GM23338 (cell line): Measurements from ENCODE around the gene TASOR2. TPM values are rescaled to one million over a fixed set of nuclear protein-coding genes. Genes with fewer than 3 reads are reported as not detected.

Experiments
- ATAC-seq: fragments of 200-7000 bp; cut with Tn5 transposase; 3 replicates; pipeline ENCODE4 v1.9.1; 2020
- DNase-seq: peaks from one replicate; pipeline ENCODE4 v3.0.0-alpha.2; 2015; ENCODE audit warnings: low spot score
- H2AFZ ChIP-seq: fragments of 200-600 bp; sonication (generic); 2 replicates; pipeline ENCODE4 v1.8.0; 2016; ENCODE audit warnings: antibody characterized with exemption, mild to moderate bottlenecking, moderate library complexity
- H3F3A ChIP-seq: fragments of 200-600 bp; sonication (generic); replicated peaks from 2 replicates; pipeline ENCODE4 v1.8.0; 2017; ENCODE audit warnings: antibody characterized with exemption, mixed run types, low read depth
- H3K27ac ChIP-seq: fragments of 200-600 bp; sonication (generic); 2 replicates; pipeline ENCODE4 v1.6.1; 2016; ENCODE audit warnings: low read depth
- H3K27me3 ChIP-seq: fragments of 200-600 bp; sonication (generic); 2 replicates; pipeline ENCODE4 v1.8.0; 2016; ENCODE audit warnings: mild to moderate bottlenecking, mixed run types, moderate library complexity; ENCODE audit not compliant: insufficient read depth
- H3K36me3 ChIP-seq: fragments of 200-600 bp; sonication (generic); 2 replicates; pipeline ENCODE4 v1.8.0; 2016; ENCODE audit warnings: mild to moderate bottlenecking; ENCODE audit not compliant: insufficient read depth
- H3K4me1 ChIP-seq: fragments of 200-600 bp; sonication (generic); 2 replicates; pipeline ENCODE4 v1.8.0; 2016; ENCODE audit warnings: mild to moderate bottlenecking, moderate library complexity; ENCODE audit not compliant: insufficient read depth
- H3K4me2 ChIP-seq: fragments of 200-600 bp; sonication (generic); 2 replicates; pipeline ENCODE4 v1.7.1; 2017; ENCODE audit warnings: mixed run types
- H3K4me3 ChIP-seq: fragments of 200-600 bp; sonication (generic); 2 replicates; pipeline ENCODE4 v1.6.1; 2016; ENCODE audit warnings: mixed run types
- H3K79me2 ChIP-seq: fragments of 200-600 bp; sonication (generic); replicated peaks from 2 replicates; pipeline ENCODE4 v1.8.0; 2017; ENCODE audit warnings: mild to moderate bottlenecking; ENCODE audit not compliant: insufficient read depth
- H3K9me2 ChIP-seq: fragments of 200-600 bp; sonication (generic); 2 replicates; pipeline ENCODE4 v1.8.0; 2017; ENCODE audit not compliant: insufficient read depth
- H4K20me1 ChIP-seq: fragments of 200-600 bp; sonication (generic); replicated peaks from 2 replicates; pipeline ENCODE4 v1.8.0; 2017; ENCODE audit warnings: mild to moderate bottlenecking; ENCODE audit not compliant: insufficient read depth
- H3K27ac Mint-ChIP-seq: 2 replicates; pipeline ENCODE4 v1.8.0; 2020; ENCODE audit warnings: inconsistent platforms, mild to moderate bottlenecking, moderate library complexity, mixed read lengths
- H3K27me3 Mint-ChIP-seq: 3 replicates; pipeline ENCODE4 v1.8.0; 2022; ENCODE audit warnings: low read depth, mild to moderate bottlenecking, moderate library complexity, mixed read lengths, inconsistent platforms; ENCODE audit not compliant: insufficient read depth, poor library complexity
- H3K36me3 Mint-ChIP-seq: 3 replicates; pipeline ENCODE4 v1.8.0; 2021; ENCODE audit warnings: low read depth, mild to moderate bottlenecking, inconsistent platforms, moderate library complexity, mixed read lengths
- H3K4me1 Mint-ChIP-seq: 3 replicates; pipeline ENCODE4 v1.8.0; 2020; ENCODE audit warnings: mild to moderate bottlenecking, inconsistent platforms, mixed read lengths
- H3K4me3 Mint-ChIP-seq: 3 replicates; pipeline ENCODE4 v1.8.0; 2021; ENCODE audit warnings: moderate library complexity, mild to moderate bottlenecking, inconsistent platforms, mixed read lengths
- H3K9me3 Mint-ChIP-seq: 3 replicates; pipeline ENCODE4 v1.8.0; 2020; ENCODE audit warnings: moderate library complexity, mild to moderate bottlenecking, inconsistent platforms, mixed read lengths
- ETS1 ChIP-seq: IDR thresholded peaks from 2 replicates; pipeline ENCODE4 v1.6.1; 2016; ENCODE audit warnings: antibody characterized with exemption
- EZH2 ChIP-seq: fragments of 200-600 bp; sonication (generic); IDR thresholded peaks from one replicate; pipeline ENCODE4 v1.8.0; 2017; ENCODE audit warnings: antibody characterized with exemption, mild to moderate bottlenecking, low read depth; ENCODE audit not compliant: unreplicated experiment
- EZH2phosphoT487 ChIP-seq: fragments of 200-600 bp; sonication (generic); IDR thresholded peaks from one replicate; pipeline ENCODE4 v1.8.1; 2018; ENCODE audit warnings: antibody characterized with exemption; ENCODE audit not compliant: unreplicated experiment
- NANOG ChIP-seq: IDR thresholded peaks from 2 replicates; pipeline ENCODE4 v1.6.1; 2016; ENCODE audit warnings: antibody characterized with exemption, borderline replicate concordance
- POLR2AphosphoS5 ChIP-seq: IDR thresholded peaks from 2 replicates; pipeline ENCODE4 v1.6.1; 2016; ENCODE audit warnings: antibody characterized with exemption, low read depth
- REST ChIP-seq: IDR thresholded peaks from one replicate; pipeline ENCODE4 v1.6.1; 2018; ENCODE audit warnings: antibody characterized with exemption; ENCODE audit not compliant: unreplicated experiment
- ZNF114 ChIP-seq: fragments of 250-450 bp; sonication (Bioruptor Pico); IDR thresholded peaks from 2 replicates; pipeline ENCODE4 v1.5.0; 2020; ENCODE audit warnings: mild to moderate bottlenecking, moderate library complexity
- ZNF331 ChIP-seq: fragments of 250-450 bp; sonication (Bioruptor Pico); IDR thresholded peaks from 2 replicates; pipeline ENCODE4 v1.5.0; 2020; ENCODE audit warnings: low read depth, mild to moderate bottlenecking, moderate library complexity
- ZNF462 ChIP-seq: fragments of 250-450 bp; sonication (Bioruptor Pico); IDR thresholded peaks from 2 replicates; pipeline ENCODE4 v1.5.0; 2020; ENCODE audit warnings: mild to moderate bottlenecking, moderate library complexity
- polyA plus RNA-seq: library from polyadenylated mRNA; unstranded; fragments of >200 nt; fragmentation: Nextera tagmentation; extraction: Ambion mirVana; gene quantifications from 2 replicates; pipeline ENCODE4 v1.2.1, GENCODE V29; 2016
- total RNA-seq: library from RNA; depleted of rRNA; stranded (reverse); fragments of >200 nt; shearing (Covaris generic); gene quantifications from 2 replicates; pipeline ENCODE4 v1.2.3, GENCODE V29; 2014

Gene TASOR2
- total and polyA plus RNA-seq, 2 experiments from 2014 or later = 45.2 to 110 TPM

GRCh38 chr10:5665373-5666007 lies 19.1 kb upstream of the TASOR2 start (continued):
- TF ChIP-seq NANOG = no peak
- TF ChIP-seq POLR2AphosphoS5 = no peak
- TF ChIP-seq ZNF331 (CRISPR knock-in tag) = no peak
- no peak for TF ChIP-seq EZH2phosphoT487

- no peaks in the 10 kb centered on the region for H3K9me3 Mint-ChIP-seq
- peak within 1 kb of the TSS; percentile 94 for H3K4me3 Mint-ChIP-seq
- peak within 1 kb of the TSS; percentile 63; the same call in 1 of the 2 replicates for H3K27ac Mint-ChIP-seq
- H4K20me1 ChIP-seq = 0 out of 2 replicates have a peak, but pooled peaks cover 3% of the 10 kb centered on the region
- H3K4me3 ChIP-seq = peak within 1 kb of the TSS; percentile 85
- H2AFZ ChIP-seq = peak within 1 kb of the TSS; percentile 100
- peaks cover 7% of the 10 kb centered on the region; the same call in 1 of the 2 replicates for H3K27me3 ChIP-seq
- no peaks in the 10 kb centered on the region; the same call in 2 of the 3 replicates for H3K36me3 Mint-ChIP-seq
- H3K27ac ChIP-seq = no peak within 1 kb of the TSS
- peaks cover 25% of the 10 kb centered on the region for H3K79me2 ChIP-seq
- H3K9me2 ChIP-seq = no peaks in the 10 kb centered on the region
- peaks cover 18% of the 10 kb centered on the region for H3K27me3 Mint-ChIP-seq
- H3K36me3 ChIP-seq = no peaks in the 10 kb centered on the region
- DNase-seq = peak; percentile 87
- peaks cover 35% of the 10 kb centered on the region for H3K4me1 Mint-ChIP-seq
- H3K4me2 ChIP-seq = peak within 1 kb of the TSS; percentile 95
- ATAC-seq = peak; percentile 87
- 0 out of 2 replicates have a peak, but pooled peaks cover 2% of the 10 kb centered on the region for H3F3A ChIP-seq
- H3K4me1 ChIP-seq = peaks cover 34% of the 10 kb centered on the region
- no peak for TF ChIP-seq ZNF114 (CRISPR knock-in tag)
- no peak for TF ChIP-seq REST
- TF ChIP-seq ETS1 = peak; percentile 43; the same call in 1 of the 2 replicates
- no peak for TF ChIP-seq ZNF462 (CRISPR knock-in tag)
- no peak for TF ChIP-seq EZH2phosphoT487
- no peak for TF ChIP-seq EZH2
Observed at GRCh38 chr10:5666008-5666840, 18.4 kb upstream of the TASOR2 start, which contains the start of gene ASB13. ASB13 (minus strand) TSS chr10:5666595; CDS start chr10:5666551, 44 bp downstream.
